Airway epithelial cell (primary cell): Measurements from ENCODE around the gene CFAP54. TPM values are rescaled to one million over a fixed set of nuclear protein-coding genes. Genes with fewer than 3 reads are reported as not detected.

Experiments used
- total RNA-seq: library from RNA; depleted of rRNA; stranded (reverse); fragments of >200 nt; gene quantifications from 2 replicates; pipeline ENCODE4 v1.2.3, GENCODE V29; 2015

Gene CFAP54, protein sequence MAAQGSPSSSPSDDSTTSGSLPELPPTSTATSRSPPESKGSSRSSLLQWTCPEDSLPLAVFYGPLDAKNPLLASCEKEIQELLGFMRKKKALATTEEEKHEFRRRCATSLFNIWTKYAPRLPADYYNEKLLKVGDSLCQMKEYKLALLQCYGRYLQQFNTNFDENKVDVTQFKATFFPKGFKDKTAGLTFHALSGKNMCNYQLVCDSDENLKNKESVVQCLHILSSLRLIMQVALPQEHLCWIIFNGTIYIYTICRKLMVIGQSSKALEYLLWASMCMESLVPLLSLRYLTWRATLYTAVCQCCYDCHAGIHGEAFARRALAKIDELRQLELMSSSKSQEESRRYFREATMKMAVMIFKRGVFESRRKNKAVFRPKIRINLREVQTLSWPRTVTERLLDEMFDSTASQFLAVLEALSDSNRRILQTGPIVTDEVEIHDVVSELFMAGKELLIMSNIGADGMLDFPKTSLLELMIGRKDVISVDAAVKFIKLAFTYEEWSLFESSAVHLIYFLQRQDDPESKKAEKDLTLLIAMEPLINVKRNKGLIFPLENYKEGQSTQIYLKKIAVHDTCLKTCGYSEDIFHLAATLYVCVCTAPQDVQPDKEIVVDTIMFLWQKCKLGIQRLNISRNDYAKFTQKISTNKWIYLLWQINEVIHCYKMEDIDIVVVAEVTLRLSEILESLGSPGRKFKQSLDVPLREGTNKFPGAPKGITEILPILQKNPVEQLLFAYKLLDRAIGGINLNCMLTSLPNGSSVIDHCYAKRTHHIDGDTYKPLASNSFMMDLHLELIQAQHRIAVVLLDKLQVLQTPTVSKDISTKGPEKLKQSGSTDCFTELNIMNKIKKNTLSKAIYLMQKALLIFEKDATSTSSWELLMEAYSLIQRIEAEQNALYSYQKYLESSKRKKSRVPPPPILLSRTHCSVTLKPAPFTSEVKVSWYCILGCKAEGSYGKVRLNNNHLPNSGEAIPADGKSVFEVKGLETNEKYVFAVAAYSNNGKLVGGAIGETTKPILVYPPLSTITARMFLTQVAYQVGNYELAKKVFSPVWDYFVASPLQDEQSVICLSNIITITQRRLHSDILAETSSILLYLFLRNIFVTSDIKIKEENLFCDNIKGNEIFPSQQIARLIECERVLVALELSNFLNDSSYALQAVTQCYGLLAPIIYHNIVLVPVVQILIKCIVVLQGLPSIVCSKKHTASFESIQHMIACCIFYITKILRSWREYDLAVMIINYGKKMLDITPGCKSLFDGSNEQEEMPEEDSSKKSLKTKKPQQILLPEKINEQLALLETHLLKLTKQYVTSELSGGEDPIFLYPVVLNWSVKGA (N-terminal part only)
- 0.05 and 0.63 TPM in 2 replicates for total RNA-seq

DNA sequence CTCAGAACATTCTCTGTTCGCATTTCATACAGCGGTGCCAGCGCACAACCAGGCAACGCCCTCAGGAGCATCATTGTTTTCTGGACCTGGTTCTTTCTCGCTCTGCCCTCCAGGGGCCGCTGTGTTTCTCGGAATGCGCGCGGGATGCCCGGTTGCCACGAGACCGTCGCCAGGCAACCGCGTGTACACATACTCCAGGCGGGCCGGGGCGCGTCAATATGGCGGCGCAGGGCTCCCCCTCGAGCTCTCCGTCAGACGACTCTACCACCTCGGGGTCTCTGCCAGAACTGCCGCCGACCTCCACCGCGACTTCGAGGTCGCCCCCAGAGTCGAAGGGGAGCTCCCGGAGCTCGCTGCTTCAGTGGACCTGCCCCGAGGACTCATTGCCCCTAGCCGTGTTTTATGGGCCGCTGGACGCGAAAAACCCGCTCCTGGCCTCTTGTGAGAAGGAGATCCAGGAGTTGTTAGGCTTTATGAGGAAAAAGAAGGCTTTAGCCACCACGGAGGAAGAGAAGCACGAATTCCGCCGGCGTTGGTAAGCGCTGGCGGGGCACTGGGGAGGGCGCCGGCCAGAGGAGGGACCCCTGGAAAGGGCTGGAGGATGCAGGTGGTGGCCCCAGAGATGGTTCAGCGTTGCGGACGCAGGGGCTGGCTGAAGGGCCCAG is at the start of gene CFAP54:
Gene CFAP54, plus strand, starts transcription at position 186 of the 665 bp plus-strand sequence. Its CDS starts 33 bp downstream, at position 219.

DNA sequence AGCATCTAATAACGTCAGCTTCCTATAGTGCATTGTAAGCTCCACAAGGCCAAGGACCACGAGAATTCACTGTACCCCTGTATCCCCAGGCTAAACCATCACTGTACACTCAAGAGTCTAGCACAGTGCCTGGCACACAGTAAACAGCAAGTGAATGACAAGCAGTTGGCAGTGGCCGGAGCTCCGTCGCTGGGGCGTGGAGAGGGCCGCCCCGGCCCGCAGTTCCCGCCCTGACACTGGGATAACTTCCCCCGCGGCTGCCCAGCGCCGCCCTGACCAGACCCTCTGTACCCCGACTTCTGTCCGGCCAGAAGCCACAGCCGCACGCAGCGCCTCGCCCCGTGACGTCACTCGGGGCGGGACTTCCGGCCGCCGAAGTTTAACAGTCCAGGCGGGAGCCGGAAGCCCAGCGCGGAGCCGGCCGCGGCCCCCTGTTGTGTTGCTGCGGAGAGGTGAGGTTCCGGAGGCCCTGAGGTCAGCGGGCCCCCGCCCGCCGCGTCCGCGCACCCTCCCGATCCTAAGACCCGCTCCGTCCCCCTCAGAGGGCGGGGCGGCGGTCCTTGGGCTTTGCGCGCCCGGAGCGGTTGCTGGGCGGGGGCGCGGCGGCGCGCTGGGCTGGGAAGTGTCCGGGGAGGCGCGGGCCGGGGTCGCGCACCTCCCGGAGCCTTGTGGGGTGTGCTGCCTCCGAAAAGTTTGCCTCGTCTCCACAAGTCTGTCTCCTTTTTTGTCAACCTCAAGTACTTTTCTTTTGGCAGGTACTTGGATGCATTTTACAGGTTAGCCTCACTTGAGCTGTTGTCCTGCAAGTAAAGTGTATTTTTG is 417.7 kb downstream of the CFAP54 start, which contains the start of gene NEDD1:
Gene NEDD1, plus strand, starts transcription at position 409 of the 822 bp plus-strand sequence. CDS start 2,503 bp downstream, outside the sequence.

Other genes with a start within 250 kb of the CFAP54 start
- 20.7 and 25.8 TPM in 2 replicates for gene CDK17, start 89.1 kb upstream of the CFAP54 start, total RNA-seq